Activated T-cell treated with anti-CD3 and anti-CD28 coated beads for 1 hour (primary cell): Measurements from ENCODE around the gene COL25A1.
"Not testable (repeated sequence)": the region's sequence is repeated elsewhere in the genome, so short reads cannot be mapped to it uniquely, and the experiment has no call there.

Experiments
- DNase-seq: peaks from one replicate; pipeline ENCODE4 v3.0.0-alpha.2; 2020; ENCODE audit warnings: low read depth

COL25A1 gene

DNA sequence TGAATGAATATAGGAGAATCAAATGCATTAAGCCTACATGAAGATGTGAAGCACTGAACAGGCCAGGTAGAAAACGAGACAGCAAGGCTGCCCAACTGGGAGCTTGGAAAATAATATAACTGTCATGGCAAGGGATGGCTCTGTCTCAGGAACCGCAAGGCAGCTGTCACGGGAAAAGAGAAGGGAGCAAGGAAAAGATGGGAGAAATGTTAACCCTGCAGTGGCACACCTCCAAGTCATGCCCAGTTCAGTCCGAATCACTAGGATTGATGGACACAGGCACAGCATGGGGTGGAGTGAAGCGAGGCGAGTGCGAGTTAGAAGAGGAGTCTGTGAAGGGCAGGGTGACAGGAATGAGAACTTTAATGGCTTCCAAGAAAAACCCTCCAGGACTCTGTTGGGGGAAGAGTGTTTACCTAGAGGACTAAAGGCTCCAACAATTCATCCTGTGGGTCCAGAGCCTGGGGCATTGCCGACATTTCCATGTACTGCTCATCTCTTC is 395.5 kb downstream of the COL25A1 start:
- no peak for DNase-seq

DNA sequence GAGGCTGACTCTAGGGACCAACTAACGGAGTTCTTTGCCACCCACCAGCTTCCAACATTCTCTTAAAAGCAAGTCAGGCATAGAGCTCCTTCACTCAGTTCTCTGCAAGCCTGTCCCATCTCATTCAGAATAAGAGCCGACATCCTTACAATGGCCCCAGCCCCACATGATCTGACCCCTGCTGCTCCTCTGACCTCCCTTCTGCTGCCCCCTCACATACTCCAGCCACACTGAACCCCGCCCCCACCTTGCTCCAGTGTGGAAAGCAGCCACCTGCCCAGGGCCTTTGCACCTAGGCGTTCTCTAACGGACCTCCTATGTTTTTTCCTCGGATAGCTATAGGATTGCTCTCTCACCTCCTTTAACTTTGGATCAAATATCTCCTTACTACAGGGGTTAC is 396.5 kb downstream of the COL25A1 start:
- DNase-seq, result no peak

DNA sequence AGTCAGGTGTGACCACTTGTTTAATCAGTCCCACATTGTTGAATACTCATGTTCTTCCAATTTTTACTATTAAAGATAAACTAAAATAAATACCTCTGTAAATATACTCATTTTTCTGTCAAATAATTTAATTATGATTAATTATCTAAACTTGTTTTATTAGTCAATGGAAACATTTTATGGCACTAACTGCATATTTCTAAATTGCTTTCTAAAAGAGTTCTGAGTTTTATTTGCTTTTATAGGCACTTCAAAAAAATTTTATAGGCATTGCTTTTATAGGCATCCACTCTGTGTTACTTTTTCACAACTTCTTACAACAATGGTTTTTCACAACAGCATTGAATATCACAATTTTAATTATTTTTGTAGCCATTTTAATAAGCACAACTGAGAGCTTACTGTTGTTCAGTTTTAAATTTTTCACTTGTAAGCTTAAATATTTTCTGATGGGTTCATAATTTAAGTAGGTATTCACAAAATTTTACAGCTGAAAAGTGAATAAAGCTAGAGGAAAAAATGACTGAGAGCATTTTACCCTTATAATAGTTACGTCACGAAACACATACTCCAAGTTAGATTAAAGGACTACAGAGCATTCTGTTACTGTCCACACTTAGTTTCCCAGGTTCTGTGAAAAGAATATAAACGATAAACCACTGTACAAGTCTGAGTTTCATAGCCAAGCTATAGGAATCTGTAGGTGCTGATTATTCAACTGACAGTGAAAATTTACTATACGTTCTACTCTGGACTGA is 398.8 kb downstream of the COL25A1 start:
- DNase-seq, result no peak

DNA sequence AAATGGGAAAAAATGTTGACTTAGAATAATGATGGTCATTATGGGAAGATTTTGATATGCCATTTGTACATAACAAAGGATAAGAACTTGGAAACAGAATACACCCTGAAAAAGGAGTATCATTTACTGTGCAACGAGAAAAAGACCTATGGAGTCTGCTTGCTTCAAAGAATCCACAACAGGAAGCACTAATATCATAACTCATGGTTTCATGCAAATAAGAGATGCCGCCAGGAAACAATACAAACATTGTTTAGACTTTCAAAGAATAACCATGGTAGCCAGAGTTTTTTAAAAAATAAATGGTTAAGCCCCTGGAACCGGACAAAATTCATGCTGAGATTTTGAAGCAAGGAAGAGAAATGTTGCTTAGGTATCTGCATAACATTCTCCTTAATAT is 399.7 kb downstream of the COL25A1 start:
- no peak for DNase-seq

DNA sequence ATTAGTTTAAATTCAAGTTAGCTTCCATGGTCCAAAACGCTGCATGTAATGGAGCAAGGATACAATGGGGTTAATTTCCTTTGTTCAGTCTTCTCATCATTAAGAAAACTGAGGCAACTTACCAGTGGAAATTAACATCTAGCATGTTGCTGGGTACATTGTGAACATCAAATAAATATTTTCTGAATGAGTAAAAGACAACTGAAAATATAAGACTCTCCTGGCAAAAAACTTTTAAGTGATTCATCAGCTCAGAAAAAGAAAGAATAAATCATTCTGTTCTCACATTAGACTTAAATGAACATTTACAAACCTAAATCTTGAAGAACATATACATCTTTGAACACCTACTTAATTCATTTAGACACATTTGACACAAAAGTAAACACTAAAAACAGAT is 401.2 kb downstream of the COL25A1 start:
- DNase-seq, result no peak

DNA sequence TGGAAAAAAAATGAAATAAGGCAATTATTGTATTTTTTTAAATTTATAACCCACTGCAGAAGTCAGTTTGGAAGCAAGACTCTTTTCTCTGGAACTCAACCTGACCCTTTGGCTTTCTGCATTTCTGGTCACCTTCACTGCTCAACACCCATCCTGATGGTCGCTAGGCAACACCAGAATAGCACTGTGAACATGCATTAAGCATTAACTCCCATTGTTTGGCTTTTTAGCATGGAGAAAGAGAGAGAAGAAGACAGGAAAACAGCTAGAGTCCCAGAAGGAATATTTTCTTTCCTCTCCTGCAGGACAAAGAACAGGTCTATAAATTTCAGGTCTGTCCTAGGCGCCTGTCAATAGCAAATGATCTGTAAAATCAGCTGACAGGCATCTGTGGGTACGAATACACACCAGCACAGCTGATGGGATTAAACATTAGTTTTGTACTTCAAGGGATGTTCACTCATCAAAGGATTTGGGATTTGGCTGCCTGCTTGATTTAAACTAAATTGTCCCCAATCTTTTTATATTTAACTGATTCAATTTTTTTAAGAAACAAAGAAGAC is 402.4 kb downstream of the COL25A1 start:
- DNase-seq, result no peak

DNA sequence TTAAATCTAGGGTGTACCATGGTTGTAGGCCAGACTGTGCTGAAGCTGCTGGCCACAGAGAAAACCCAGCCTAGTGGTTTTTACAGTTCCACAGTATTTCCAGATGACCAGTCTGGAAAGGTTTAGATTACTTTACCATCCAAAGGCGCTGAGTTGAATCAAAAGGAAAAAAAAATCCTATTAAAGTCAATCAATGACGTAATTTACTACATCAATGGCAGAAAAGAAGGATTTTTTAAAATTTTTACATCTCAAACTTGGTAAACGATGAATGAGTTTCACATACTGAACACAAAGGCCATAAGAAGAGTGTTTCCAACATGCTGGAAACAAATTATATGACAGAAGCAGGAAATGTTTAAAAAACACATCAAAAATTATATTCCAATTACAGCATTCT is 409.0 kb downstream of the COL25A1 start:
- no peak for DNase-seq

DNA sequence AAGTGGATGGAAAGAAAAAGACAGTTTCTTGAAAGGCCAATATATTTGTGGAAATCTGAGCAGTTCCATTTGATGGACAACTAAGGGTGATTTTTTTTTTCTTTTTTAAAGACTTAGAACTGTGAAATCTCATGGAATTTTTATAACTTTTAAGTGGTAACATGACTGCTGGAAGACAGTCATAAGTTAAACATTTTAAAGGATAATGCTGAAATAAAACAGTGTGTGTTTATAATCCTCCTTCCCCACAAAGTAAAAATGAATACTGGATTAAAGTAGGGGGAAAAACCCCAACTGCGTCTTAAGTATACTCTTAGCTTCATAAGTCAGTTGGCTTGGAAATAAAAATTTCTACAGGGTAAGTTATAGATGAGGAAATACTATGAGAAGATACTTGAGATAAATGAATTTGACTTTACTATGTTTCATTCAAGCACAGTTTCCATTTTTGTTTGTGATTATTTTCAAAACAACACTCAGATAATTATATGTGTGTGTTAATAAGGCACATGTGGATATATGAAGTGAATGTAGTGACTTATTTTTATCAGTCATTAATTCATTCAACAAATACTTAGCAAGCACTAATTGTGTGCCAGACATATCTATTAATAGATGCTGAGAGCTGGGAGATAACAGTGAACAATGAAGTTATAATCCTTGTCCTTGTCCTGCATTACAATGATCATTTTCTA is 410.4 kb downstream of the COL25A1 start:
- no peak for DNase-seq

DNA sequence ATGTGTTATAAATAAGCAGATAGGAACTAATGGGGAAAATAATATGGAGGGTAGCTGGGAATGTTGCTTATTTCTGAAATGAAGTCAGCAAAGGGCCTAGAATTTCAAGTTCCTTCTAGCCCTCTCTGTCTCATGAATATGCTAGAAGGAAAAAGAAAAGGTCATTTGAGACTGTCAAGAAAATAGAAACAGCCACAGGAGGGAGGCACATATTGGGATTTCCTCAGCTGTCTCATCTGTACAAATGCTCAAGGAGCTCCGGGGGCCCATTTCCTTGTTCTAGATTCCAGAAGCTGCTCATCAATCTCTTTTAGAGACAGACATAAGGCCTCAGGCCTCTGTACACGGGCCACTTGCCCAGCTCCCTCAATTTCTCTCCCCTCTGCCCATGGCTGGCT is 412.0 kb downstream of the COL25A1 start:
- no peak for DNase-seq

DNA sequence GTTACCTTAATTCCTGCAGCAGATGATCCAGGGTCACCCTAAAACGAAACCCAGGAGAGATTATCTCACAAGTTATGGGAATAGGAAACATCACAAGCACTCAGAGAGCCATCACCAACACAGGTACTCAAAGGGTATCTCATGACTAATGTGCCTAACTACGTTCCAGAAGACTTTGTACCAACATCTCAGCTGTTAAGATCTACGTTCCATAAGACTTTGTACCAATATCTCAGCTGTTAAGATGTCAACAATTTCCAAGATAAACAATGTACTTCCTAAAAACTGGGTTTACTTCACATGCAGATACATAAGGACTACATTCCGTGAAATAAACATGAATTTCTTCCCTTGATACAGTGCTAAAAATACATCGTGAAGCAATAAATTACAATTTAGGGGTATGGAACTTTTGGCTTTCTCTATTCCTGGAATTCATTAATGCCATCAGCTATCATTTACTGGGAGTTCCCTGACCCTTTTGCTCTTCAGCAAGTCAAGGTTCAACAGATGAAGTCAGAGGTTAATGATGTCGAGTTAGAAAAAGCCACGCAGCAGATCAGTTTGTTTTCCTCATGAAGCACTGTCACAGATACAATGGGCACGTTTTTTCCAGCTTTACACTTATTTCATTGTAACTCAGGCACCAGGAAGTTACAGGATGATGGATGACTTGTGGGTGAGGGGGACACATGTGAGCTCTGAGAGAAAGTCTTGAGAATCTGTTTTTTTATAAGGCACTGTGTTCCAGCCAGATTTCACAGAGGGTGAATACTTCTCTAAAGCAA is 412.6 kb downstream of the COL25A1 start:
- no peak for DNase-seq

DNA sequence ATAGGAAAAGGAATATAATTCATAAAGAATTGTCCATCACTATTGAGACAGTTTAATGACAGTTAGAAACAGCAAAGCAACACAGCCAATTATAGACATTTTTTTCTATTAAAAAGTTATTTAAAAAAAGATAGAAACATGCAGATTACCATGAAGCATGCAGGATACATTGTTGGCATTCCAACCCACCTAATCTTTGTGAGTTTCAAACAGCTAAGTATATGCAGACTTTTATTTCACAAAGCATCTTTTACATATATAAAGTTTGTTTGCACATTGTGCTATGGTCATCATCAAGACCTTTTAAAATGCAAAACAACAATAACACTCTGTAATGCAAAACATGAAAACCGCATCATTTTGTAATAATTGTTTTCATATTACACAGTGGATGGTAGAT is 413.7 kb downstream of the COL25A1 start:
- DNase-seq, result no peak

DNA sequence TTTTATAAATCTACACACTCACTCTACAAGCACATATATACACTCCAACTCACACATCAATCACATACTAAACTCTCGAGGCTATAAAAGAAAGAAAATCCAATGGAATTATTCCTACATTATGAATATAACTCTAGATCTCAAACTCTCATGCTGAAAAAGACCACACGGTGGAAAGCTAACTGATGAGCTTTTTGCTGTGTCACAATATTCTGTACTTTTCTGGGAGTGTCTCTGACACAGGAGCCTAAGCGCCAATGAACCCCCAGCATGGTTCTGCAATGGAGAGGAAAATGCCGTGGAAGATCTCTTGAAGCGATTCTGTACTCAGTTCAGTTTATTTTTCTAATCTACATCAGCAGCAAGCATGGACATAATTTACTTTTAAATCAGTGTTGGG is 415.4 kb downstream of the COL25A1 start:
- no peak for DNase-seq

DNA sequence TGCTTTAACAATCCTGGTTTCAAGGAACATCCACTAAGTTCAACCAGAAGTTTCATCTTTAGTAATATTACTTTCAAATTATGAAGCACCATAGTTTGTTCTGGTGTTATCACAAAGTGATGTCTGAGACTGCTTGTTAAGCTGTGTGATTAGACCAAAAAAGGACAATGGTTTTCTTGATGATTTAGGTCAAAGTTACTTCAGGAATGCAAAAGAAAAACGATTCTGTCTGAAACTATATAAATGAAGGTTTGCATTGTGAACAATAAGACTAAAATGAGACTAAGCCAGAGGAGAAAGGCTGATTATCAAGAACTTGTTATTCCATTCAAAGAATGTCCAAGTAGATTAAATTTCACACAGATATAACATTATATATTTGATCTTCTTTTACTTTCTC is 417.2 kb downstream of the COL25A1 start:
- no peak for DNase-seq

DNA sequence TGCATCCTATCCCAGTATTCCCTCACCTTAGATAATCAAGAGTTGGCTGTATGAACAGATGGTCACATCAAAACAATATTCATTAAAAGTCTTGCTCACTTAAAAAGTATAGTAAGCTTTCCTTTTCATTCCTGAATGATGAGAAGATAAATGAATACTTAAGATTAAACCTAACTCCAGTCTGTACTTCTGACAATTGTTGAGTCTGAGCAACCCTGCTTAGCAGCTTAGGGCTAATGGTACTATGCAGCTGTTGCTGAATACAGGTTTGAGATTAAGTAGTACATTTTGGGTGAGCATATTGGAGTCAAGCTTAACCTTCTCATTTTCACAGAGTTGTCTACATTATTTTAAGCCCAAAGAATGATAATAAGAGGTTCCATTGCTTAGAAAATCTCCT is 417.9 kb downstream of the COL25A1 start:
- no peak for DNase-seq

DNA sequence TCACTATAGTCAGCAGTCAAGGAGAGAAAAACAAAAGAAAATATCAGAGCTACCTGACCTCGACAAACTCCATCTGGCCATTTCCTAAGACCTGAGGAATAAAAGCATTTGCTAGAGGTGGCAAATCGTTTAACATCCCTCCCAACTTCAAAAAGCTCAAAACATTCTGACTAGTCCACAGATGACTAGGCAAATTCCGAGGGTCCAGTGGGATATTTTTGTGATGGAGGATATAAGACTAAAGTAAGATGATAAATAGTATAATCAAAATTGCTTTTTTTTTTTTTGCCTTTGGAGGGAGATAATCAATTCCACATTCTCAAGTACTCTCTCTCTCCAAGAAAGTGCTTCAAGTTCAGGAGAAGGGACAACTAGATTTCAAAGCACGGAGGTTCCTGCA is 420.5 kb downstream of the COL25A1 start:
- DNase-seq, result no peak

DNA sequence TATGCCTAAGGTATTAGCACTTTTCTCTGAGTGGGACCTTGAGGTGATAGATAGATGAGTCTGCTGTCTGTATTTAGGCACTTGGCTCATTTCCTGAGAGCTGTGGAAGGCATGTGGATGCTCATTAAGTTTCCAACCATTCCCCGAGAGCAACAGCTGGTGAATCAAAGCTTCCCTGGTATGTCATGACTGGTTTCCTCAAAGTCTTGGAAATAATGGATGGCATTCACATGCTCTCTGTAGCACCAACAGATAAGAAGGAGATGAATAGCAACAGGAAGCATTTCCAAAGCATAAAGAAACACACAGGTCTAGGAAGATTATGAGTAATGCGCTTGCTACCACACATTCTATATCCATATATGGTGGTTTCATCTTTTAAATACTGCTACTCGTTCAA is 421.3 kb downstream of the COL25A1 start:
- no peak for DNase-seq

DNA sequence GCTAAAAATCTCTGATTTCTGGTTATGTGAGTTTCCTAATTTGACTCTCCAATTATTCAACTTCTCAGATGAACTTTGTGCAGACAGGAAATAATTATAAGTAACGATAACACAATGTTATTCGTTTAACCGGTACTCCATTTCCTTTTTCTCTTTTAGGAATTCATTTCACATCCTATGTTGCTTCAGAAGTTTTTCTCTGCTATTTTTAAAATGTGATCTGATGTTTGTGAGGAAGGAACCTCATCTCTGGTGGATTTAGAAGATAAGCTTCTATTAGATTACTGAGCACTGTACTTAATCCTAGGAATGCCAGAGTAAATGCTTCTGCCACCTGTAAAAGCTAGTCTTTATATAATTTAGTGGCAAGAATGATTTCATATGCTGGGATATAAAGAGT is 423.7 kb downstream of the COL25A1 start:
- DNase-seq, result no peak

DNA sequence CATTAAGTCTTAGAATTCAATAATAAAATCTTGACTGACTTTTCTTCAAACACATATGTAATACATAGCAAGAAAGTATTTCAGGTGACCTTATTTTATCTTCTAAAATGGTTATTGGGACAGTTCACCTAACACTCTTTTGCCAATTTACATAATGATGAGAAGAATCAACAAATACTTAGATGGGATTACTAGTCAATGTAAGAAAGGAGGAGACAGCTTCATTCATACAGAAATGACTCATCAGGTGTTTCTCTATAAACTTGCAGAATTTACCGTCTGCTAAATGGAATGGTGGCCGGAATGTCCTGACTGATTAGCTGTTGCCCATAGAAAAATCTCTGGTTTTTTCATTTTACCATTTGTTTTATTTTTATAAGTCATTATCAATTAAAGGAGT is 424.6 kb downstream of the COL25A1 start:
- DNase-seq, result no peak

DNA sequence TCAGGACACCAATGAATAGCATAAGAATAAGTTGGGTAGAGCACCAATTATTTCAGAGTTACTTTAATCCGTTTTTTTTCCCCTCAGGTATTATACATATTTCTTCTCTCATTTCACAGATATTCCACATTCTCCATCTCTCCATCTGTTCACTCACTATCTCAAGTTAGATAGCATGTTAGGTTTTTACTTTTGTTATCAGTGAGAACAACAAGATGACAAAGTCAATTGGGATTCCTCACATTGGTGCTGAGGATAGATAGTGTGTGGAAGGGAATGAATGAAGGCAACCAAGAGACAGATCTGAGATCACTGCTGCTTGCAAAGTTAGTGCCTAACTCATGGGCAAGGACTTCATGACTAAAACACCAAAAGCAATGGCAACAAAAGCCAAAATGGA is 427.7 kb downstream of the COL25A1 start:
- no peak for DNase-seq

DNA sequence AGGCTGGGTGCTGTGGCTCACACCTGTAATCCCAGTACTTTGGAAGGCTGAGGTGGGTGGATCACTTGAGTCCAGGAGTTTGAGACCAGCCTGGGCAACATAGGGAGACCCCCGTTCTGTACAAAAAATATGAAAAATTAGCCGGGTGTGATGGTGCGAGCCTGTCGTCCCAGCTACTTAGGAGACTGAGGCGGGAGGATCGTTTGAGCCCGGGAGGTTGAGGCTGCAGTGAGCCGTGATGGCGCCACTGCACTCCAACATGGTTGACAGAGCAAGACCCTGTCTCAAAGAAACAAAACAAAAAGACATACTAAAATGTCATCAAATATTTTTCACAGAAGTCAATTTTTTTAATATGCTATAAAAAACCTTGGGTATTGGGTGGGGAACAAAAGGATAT is 432.5 kb downstream of the COL25A1 start:
- DNase-seq, result not testable (repeated sequence)

DNA sequence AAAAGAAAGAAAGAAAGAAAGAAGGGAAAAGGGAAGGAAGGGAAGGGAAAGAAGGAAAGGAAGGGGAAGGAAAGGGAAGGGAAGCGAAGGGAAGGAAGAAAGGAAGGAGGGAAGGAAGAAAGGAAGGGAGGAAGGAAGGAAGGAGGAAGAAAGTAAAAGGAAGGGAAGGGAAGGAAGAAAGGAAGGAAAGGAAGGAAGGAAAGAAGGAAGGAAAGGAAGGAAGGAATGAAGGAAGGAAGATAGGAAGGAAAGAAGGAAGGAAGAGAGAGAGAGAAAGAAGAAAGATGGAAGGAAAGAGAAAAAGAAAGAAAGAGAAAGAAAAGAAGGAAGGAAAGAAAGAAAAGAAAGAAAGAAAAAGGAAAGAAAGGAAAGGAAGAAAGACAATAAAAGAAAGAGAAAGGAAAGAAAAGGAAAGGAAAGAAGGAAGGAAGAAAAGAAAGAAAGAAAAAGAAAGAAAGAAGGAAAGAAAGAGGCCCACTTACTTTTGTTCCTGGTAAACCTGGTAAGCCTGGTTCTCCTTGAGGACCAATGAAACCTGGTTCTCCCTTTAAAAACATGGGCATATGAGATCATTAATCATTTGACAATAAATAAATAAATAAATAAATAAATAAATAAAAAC is 433.7 kb downstream of the COL25A1 start:
- no peak for DNase-seq

DNA sequence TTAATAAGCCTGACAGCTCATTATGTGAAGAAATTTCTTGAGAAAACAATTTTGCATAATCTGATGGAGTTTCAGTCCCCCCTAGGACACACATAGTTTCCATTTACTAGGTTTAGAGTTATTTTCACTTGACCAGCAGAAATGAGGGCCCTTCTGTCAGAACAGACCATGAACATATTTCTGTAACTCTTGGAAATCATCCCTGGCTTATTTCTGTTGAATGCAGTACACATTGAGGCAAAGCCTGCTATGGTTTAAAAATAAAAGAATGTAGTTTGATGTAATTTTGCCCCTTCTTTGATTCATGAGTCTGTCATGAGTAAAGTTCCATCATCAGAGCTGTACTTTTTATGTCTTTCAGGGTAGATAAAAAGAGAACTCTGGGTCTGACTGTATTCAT is 435.0 kb downstream of the COL25A1 start:
- DNase-seq, result no peak
